Stimulated activated CD8-positive, alpha-beta memory T cell treated with anti-CD3 and anti-CD28 coated beads, Interleukin-15, amount 100 ng/mL, for 48 hours (primary cell): ENCODE measurements around the gene STX7.
A peak's percentile ranks its signal among the peaks of the same experiment; 100 is the strongest.
"Not testable (repeated sequence)": the region's sequence is repeated elsewhere in the genome, so short reads cannot be mapped to it uniquely, and the experiment has no call there.

Experiments used
- DNase-seq, 2 donors: peaks; one replicate each; pipeline ENCODE4 v3.0.0-alpha.2; 2020; ENCODE audit warnings: low read depth in 2 of 2

The STX7 gene

GRCh38 chr6:132512638-132513632, at the start of gene STX7:
Gene STX7, minus strand, starts transcription at chr6:132513116. Its CDS starts 9,586 bp downstream, at chr6:132503530.
- DNase-seq = peak; percentile 81 to 83

GRCh38 chr6:132560087-132560486, 47.2 kb upstream of the STX7 start:
- not testable (repeated sequence) for DNase-seq

DNA sequence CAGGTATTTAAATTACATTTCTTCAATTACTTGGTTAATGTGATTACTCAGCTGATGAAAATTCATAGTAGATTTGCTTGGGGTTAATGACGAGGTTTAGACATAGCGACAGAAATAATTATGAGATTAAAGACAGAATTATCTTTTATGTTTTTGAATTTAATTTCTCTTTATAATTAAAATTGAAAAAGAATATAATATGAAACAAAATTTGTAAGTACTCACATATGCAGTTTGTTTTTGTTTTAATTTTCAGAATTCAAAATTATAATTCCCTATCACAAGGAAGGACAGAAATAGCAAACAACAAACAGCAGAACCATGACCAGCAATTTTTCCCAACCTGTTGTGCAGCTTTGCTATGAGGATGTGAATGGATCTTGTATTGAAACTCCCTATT, 39.5 kb upstream of the STX7 start, which contains the start of gene TAAR8:
Gene TAAR8, plus strand, starts transcription at position 301 of the 400 bp plus-strand sequence. Its CDS starts 21 bp downstream, at position 322.
- no peak for DNase-seq

DNA sequence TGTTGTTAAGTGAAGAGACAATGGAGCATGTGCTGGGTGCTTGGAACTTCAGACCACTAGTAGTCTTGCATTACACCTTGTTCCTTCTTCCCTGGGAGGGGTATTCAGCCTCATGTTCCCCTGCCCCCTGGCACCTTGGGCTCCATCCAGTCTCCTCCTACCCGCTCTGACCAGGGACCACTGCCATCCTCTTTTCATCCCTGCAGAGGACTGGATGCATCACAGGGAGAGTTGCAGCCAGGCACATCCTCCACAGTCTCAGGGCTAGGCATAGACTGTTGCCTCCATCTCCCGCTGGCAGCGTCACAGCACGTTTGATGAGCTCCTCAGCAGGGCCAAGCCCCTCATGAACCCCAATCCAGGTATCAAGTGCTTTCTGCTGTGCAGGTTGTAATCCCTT, 38.3 kb upstream of the STX7 start:
- no peak for DNase-seq

DNA sequence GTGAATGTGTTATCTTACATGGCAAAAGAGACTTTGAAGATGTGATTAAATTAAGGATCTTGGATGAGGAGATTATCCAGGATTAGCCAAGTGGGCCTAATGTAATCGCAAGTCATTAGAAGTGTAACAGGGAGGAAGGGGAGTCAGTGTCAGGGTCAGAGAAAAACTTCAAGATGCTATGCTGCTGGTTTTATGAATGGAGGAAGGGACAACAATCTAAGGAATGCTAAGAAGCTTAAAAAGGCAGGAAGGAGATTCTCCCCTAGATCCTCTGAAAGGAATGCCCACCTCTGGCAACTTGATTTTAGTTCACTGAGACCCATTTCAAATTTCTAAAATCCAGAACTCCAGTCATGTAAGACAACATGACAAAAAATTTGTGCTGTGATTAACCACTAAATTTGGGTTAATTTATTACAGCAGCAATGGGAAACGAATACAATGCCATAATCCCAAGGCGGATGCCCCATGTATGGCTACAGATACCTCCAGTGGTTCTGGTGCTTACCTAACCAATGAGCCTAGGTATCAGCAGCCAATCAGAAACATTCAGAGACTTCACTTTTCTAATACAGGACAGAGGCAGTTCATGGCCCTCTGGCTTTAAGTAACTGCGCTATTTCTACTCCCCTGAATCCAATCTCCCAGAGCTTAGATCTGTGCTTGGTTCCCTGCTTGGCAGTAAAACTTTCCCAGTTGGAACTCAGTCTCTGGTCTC, 36.0 kb upstream of the STX7 start:
- no peak for DNase-seq

- no peak for DNase-seq
Observed at GRCh38 chr6:132544826-132545225, 31.9 kb upstream of the STX7 start.

- DNase-seq = no peak
Observed at GRCh38 chr6:132537977-132538376, 25.1 kb upstream of the STX7 start, which contains the start of gene TAAR9. Gene TAAR9, plus strand, starts transcription at chr6:132538277. Its CDS starts 13 bp downstream, at chr6:132538290.

- no peak for DNase-seq
Observed at GRCh38 chr6:132537145-132537544, 24.2 kb upstream of the STX7 start.

- not testable (repeated sequence) for DNase-seq
Observed at GRCh38 chr6:132534546-132534945, 21.6 kb upstream of the STX7 start.

DNA sequence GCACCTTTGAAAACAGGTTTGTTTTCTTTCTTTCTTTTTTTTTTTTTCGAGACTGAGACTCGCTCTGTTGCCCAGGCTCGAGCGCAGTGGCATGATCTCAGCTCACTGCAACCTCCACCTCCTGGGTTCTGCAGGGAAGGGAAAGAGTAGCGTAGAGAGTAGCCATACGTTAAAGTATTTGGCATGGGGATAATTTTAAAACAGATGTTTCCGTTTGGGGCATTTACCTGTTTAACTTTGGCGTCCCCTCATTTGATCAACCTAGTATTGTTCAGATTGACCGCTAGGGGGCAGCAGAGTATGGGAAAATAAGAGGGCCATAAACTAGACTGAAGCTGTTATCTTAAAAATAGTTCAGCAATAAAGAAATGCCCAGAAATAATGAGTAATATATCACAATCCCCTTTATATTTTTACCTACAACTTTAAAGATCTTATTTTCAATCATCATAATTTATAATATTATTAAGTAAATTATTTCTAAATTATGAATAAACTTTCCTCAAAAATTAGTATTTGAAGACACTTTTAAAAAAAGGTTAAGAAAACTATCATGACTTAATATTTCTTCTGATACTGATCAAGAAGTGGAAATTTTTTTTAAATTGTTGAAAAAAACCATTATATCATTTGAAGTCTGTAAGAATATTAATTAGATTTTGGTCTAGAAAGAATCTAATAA, 17.5 kb upstream of the STX7 start:
- peak in 1 of 2 donors; percentile 33 for DNase-seq

DNA sequence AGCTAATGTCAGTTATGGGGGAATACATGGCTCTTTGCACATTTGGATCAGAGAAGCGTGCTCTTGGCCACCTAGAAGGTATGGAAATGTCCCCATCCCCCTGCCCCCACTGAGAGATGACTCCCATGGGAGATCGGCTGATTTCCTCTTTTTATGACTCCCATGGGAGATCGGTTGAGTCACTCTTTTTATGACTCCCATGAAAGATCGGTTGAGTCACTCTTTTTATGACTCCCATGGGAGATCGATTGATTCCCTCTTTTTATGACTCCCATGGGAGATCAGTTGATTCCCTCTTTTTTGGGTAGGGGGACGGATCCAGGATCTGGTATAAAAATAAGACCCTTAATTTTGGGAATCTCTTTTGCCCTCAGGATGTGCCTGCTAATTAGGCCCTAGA, 14.9 kb upstream of the STX7 start:
- DNase-seq = no peak

DNA sequence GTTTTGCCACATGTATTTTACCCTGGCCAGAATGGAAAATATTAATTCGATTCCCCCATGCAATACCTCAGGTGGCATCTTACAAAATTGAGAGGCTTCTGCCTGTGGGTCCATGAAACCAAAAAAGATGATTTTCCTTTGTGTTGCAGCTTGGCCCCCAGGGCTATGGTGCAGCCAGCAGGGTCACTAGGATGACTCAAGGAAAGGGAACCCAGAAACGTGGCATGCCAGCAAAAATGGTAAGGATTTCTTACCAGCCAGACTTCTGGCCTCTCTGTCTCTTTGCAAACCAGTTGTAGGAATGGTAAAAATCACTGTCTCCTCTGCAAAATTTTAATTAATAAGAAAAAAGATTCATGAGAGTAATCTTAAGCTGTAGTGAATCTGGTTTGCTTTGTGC, 13.5 kb upstream of the STX7 start:
- DNase-seq = no peak

DNA sequence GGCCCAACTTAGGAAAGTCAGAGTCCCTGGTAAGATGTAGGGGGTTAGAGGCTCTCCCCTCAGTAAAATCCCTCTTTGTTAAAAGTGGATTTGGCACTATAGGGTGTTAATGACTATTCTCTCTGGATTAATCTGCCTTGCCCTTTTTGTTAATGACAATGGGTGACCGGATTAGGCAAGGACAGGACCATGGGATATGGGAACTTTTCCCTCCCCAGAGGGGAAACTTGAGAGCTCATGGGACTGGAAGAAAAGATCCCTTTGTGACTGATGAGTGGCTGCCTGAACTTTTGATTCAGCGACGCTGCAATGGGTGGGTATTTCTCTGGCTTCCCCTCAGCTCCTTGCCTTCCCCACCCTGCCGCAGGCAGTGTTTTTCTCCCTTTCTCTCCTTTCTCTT, 12.9 kb upstream of the STX7 start:
- DNase-seq = no peak

GRCh38 chr6:132524646-132525045, 11.7 kb upstream of the STX7 start:
- no peak for DNase-seq

GRCh38 chr6:132520953-132521352, 8.0 kb upstream of the STX7 start:
- no peak for DNase-seq

DNA sequence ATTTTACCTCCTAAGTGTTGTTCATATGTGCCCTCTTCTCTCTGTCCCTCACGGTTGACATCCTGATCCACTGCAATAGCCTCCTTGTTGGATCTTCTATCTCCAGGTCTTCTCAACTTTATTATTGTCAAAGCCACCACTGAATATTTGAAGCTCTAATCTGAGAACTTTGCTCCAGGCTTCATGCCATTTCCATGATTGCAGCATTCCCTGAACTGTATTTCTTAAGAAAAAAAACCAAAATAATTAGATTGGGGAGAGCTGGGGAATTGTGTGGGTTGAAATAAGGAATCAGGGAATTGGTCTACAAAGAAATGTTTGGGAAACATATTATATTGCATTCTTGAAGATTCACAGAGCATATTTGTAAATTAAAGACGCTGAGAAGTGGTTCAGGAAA, 2.5 kb upstream of the STX7 start:
- DNase-seq = no peak

DNA sequence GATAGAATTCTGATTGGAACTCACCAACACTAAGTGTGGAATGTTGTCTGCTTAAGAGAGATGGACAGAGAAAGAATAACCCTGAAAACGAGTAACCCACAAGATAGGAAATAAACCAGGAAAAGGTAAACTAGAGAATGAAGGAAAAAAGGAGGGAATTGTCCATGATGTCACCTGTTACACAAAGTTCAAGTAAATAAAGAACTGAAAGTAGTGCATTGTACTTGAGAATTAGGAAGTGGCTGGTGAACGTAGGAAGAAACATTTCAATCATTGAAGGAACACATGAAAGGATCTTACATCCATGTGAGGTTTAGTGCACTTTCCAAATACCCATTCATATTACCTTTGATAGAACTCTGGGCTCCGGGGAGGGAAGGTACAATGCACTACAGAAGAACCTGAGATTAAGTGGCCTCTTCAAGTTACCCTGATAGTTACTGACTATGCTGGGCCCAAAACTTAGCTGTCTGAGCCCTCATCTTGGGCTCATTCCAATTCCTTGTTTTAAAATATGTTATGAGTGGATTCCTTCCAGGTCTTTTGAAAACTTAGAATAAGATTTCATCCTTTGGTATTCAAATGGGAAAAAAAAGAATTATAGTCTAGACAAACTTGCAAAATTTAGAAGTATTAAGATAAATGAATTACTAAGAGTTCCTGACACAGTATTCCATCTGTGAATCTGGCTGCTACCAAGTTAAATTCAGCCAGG, 1.1 kb upstream of the STX7 start:
- no peak for DNase-seq

GRCh38 chr6:132512342-132512637, 626 bp downstream of the STX7 start:
- no peak for DNase-seq

GRCh38 chr6:132511831-132512220, 1.1 kb downstream of the STX7 start:
- DNase-seq = no peak

DNA sequence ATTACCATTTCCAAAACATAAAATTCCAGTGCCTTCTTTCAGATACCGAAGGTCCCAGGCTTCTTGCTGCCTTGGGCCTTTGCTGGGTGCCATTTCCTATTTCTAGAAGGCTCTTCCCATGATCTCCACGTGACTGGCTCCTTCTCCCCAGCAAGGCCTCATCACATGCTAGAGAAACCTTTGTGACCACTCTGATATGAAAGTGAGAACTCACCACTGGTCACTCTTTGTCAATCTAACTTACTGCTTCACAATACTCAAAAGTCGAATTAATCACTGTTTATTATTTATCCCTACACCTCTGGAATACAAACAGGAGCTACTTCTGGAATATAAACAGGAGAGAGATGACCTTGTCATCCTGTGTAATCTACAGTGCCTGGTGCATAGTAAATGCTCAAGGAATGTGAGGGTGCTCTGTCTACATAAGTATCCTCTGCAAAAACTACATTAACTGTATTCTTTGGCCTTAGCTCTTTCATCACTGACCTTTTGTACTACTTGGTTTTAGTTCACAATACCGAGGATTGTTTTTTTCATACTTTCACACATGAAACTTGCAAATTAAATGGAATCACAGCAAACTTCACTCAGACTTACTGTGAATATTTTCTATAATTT, 1.6 kb downstream of the STX7 start:
- no peak for DNase-seq
